ENCODE data around the gene HOXD10.

The HOXD10 gene

GRCh38 chr2:176147800-176148496 is 31.4 kb downstream of the HOXD10 start:
- Histone ChIP-seq H3K27me3 (ENCODE audit: insufficient read depth, poor library complexity, severe bottlenecking) (peaks cover 59% of the 10 kb centered on the region), H3K4me3 (replicated peaks; ENCODE audit: insufficient read depth, low read length) (no peak overlapping the region), H3K27ac (replicated peaks) (no peak overlapping the region)
- TF ChIP-seq POLR2AphosphoS5 (IDR thresholded peaks at IDR 0.05; ENCODE audit: low read depth) (no peak), SPI1 (IDR thresholded peaks at IDR 0.05; ENCODE audit: borderline replicate concordance, low read depth) (no peak), CTCF (IDR thresholded peaks at IDR 0.05; ENCODE audit: insufficient read depth, low read length) (no peak), REST (IDR thresholded peaks at IDR 0.05; ENCODE audit: insufficient replicate concordance, low read depth) (no peak), GABPA (IDR thresholded peaks at IDR 0.05; ENCODE audit: low read depth) (no peak)
- no peak for DNase-seq (ENCODE audit: low read depth in 1 of 2, low spot score in 1 of 2)

GRCh38 chr2:176148751-176149421 is 32.3 kb downstream of the HOXD10 start:
- DNase-seq (ENCODE audit: low read depth in 1 of 2, low spot score in 1 of 2), result no peak
- Histone ChIP-seq H3K4me3 (replicated peaks; ENCODE audit: insufficient read depth, low read length) (no peak overlapping the region), H3K27me3 (ENCODE audit: insufficient read depth, poor library complexity, severe bottlenecking) (peaks cover 67% of the 10 kb centered on the region), H3K27ac (replicated peaks) (no peak overlapping the region)
- TF ChIP-seq POLR2AphosphoS5 (IDR thresholded peaks at IDR 0.05; ENCODE audit: low read depth) (no peak), GABPA (IDR thresholded peaks at IDR 0.05; ENCODE audit: low read depth) (no peak), SPI1 (IDR thresholded peaks at IDR 0.05; ENCODE audit: borderline replicate concordance, low read depth) (no peak), CTCF (IDR thresholded peaks at IDR 0.05; ENCODE audit: insufficient read depth, low read length) (no peak), REST (IDR thresholded peaks at IDR 0.05; ENCODE audit: insufficient replicate concordance, low read depth) (no peak)

DNA sequence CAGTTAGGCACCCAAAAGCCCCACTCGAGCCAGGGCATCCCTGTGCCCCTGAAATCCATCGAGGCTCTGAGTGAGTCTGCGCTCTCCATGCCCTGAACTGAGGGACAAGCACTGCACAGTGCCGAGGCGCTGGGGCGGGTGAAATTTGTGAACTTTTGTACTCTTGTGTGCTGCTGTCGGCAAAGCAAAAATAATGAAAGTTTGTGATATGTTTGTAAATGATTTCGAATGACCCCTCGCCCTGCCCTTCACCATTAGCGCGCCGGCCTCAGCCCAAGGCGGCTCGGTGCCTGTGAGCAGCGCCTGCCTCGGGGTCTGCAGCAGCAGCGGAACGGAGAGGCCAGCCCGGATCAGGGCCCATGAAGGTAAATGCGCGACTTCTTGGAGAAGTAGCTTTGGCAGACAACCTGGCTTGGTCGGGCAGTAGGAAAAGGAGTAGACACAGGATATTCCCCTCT is 32.9 kb downstream of the HOXD10 start:
- no peak for DNase-seq (ENCODE audit: low read depth in 1 of 2, low spot score in 1 of 2)
- Histone ChIP-seq H3K27ac (replicated peaks) (no peak overlapping the region), H3K4me3 (replicated peaks; ENCODE audit: insufficient read depth, low read length) (no peak overlapping the region), H3K27me3 (ENCODE audit: insufficient read depth, poor library complexity, severe bottlenecking) (peaks cover 70% of the 10 kb centered on the region)
- TF ChIP-seq CTCF (IDR thresholded peaks at IDR 0.05; ENCODE audit: insufficient read depth, low read length), result no peak
- no peak for TF ChIP-seq REST (IDR thresholded peaks at IDR 0.05; ENCODE audit: insufficient replicate concordance, low read depth)
- TF ChIP-seq POLR2AphosphoS5 (IDR thresholded peaks at IDR 0.05; ENCODE audit: low read depth), result no peak
- TF ChIP-seq GABPA (IDR thresholded peaks at IDR 0.05; ENCODE audit: low read depth), result no peak
- TF ChIP-seq SPI1 (IDR thresholded peaks at IDR 0.05; ENCODE audit: borderline replicate concordance, low read depth), result no peak

Data from HL-60 (cell line).